Measurements from ENCODE around the gene SPSB4. TPM values are rescaled to one million over a fixed set of nuclear protein-coding genes. Genes with fewer than 3 reads are reported as not detected.

The SPSB4 gene
- total and polyA plus RNA-seq, 2 donors (not counting 1 experiment from before 2014, with no cell fraction given): not detected

GRCh38 chr3:141076797-141077571 lies 25.8 kb downstream of the SPSB4 start:
- Histone ChIP-seq H3K27ac (ENCODE audit: insufficient read depth, low read length) (no peak overlapping the region), H4K20me1 (ENCODE audit: control insufficient read depth, extremely low read depth, insufficient read depth, low read length) (no peaks in the 10 kb centered on the region)

GRCh38 chr3:141077631-141078030 lies 26.5 kb downstream of the SPSB4 start:
- H3K4me2 ChIP-seq (ENCODE audit: extremely low read depth, insufficient read depth, low read length): peak overlapping the region; percentile 66
- DNase-seq (ENCODE audit: low read depth in 2 of 2): no peak
- H3K27ac ChIP-seq (ENCODE audit: insufficient read depth, low read length): no peak overlapping the region
- TF ChIP-seq EZH2 (IDR thresholded peaks at IDR 0.05; ENCODE audit: low read length, missing control alignments): no peak
- no peak for TF ChIP-seq CTCF (conservative IDR thresholded peaks at IDR 0.05 in 1 of 2, IDR thresholded peaks at IDR 0.05 in 1 of 2; ENCODE audit: low read depth in 1 of 2, low read length in 2 of 2)
- no peaks in the 10 kb centered on the region for H3K9me3 ChIP-seq (ENCODE audit: control insufficient read depth, insufficient read depth, low read depth, low read length)
- H3K79me2 ChIP-seq (ENCODE audit: control insufficient read depth, insufficient read depth, low read length): no peaks in the 10 kb centered on the region
- H3K4me1 ChIP-seq (ENCODE audit: control insufficient read depth, extremely low read depth, insufficient read depth, low read length): no peaks in the 10 kb centered on the region
- H2AFZ ChIP-seq (ENCODE audit: low read length): peak overlapping the region; percentile 61
- no peak overlapping the region for H3K9ac ChIP-seq (ENCODE audit: insufficient read depth, low read length)
- H3K4me3 ChIP-seq (replicated peaks in 1 of 4; ENCODE audit: control extremely low read depth in 1 of 4, insufficient read depth in 1 of 4, low read depth in 3 of 4, low read length in 4 of 4): no peak overlapping the region
- no peaks in the 10 kb centered on the region for H3K36me3 ChIP-seq (ENCODE audit: control insufficient read depth, insufficient read depth, low read length)
- no peaks in the 10 kb centered on the region for H4K20me1 ChIP-seq (ENCODE audit: control insufficient read depth, extremely low read depth, insufficient read depth, low read length)
- H3K27me3 ChIP-seq (ENCODE audit: control insufficient read depth, insufficient read depth, low read length): no peaks in the 10 kb centered on the region

More at GRCh38 chr3:141076797-141077571, 25.8 kb downstream of the SPSB4 start:
- DNase-seq (ENCODE audit: low read depth in 2 of 2): peak; percentile 11 to 76
- no peaks in the 10 kb centered on the region for H3K4me1 ChIP-seq (ENCODE audit: control insufficient read depth, extremely low read depth, insufficient read depth, low read length)
- no peak for TF ChIP-seq EZH2 (IDR thresholded peaks at IDR 0.05; ENCODE audit: low read length, missing control alignments)
- no peak for TF ChIP-seq CTCF (conservative IDR thresholded peaks at IDR 0.05 in 1 of 2, IDR thresholded peaks at IDR 0.05 in 1 of 2; ENCODE audit: low read depth in 1 of 2, low read length in 2 of 2)
- H2AFZ ChIP-seq (ENCODE audit: low read length): peak overlapping the region; percentile 61
- H3K9ac ChIP-seq (ENCODE audit: insufficient read depth, low read length): no peak overlapping the region
- H3K4me3 ChIP-seq (replicated peaks in 1 of 4; ENCODE audit: control extremely low read depth in 1 of 4, insufficient read depth in 1 of 4, low read depth in 3 of 4, low read length in 4 of 4): peak overlapping the region in 2 of 4 experiments; percentile 14 to 47
- H3K36me3 ChIP-seq (ENCODE audit: control insufficient read depth, insufficient read depth, low read length): no peaks in the 10 kb centered on the region
- no peaks in the 10 kb centered on the region for H3K9me3 ChIP-seq (ENCODE audit: control insufficient read depth, insufficient read depth, low read depth, low read length)
- H3K4me2 ChIP-seq (ENCODE audit: extremely low read depth, insufficient read depth, low read length): peak overlapping the region; percentile 66
- H3K27me3 ChIP-seq (ENCODE audit: control insufficient read depth, insufficient read depth, low read length): no peaks in the 10 kb centered on the region
- no peaks in the 10 kb centered on the region for H3K79me2 ChIP-seq (ENCODE audit: control insufficient read depth, insufficient read depth, low read length)

GRCh38 chr3:141078200-141078599 lies 27.1 kb downstream of the SPSB4 start:
- DNase-seq (ENCODE audit: low read depth in 2 of 2): no peak
- Histone ChIP-seq H4K20me1 (ENCODE audit: control insufficient read depth, extremely low read depth, insufficient read depth, low read length) (no peaks in the 10 kb centered on the region), H3K36me3 (ENCODE audit: control insufficient read depth, insufficient read depth, low read length) (no peaks in the 10 kb centered on the region), H3K27ac (ENCODE audit: insufficient read depth, low read length) (no peak overlapping the region), H3K4me3 (replicated peaks in 1 of 4; ENCODE audit: control extremely low read depth in 1 of 4, insufficient read depth in 1 of 4, low read depth in 3 of 4, low read length in 4 of 4) (no peak overlapping the region), H3K27me3 (ENCODE audit: control insufficient read depth, insufficient read depth, low read length) (no peaks in the 10 kb centered on the region), H3K9me3 (ENCODE audit: control insufficient read depth, insufficient read depth, low read depth, low read length) (no peaks in the 10 kb centered on the region), H3K79me2 (ENCODE audit: control insufficient read depth, insufficient read depth, low read length) (no peaks in the 10 kb centered on the region), H3K9ac (ENCODE audit: insufficient read depth, low read length) (no peak overlapping the region), H3K4me1 (ENCODE audit: control insufficient read depth, extremely low read depth, insufficient read depth, low read length) (no peaks in the 10 kb centered on the region), H2AFZ (ENCODE audit: low read length) (no peak overlapping the region), H3K4me2 (ENCODE audit: extremely low read depth, insufficient read depth, low read length) (no peak overlapping the region)
- TF ChIP-seq EZH2 (IDR thresholded peaks at IDR 0.05; ENCODE audit: low read length, missing control alignments) (no peak), CTCF (conservative IDR thresholded peaks at IDR 0.05 in 1 of 2, IDR thresholded peaks at IDR 0.05 in 1 of 2; ENCODE audit: low read depth in 1 of 2, low read length in 2 of 2) (no peak)
